ENCODE results near the gene MLN. TPM values are rescaled to one million over a fixed set of nuclear protein-coding genes. Genes with fewer than 3 reads are reported as not detected.
A peak's percentile ranks its signal among the peaks of the same experiment; 100 is the strongest.

The MLN gene
- total RNA-seq, 1 experiment from 2014 or later, result not detected

- H3K27ac Mint-ChIP-seq (ENCODE audit: low read depth, unreplicated experiment), result no peak overlapping the region
- H3K27me3 Mint-ChIP-seq (ENCODE audit: insufficient read depth, unreplicated experiment), result peaks cover 74% of the 10 kb centered on the region
- POLR2A ChIA-PET, result no interaction called here
- H3K4me3 Mint-ChIP-seq (ENCODE audit: unreplicated experiment), result no peak overlapping the region
- CTCF ChIA-PET, result interaction anchor here (1.5 kb wide), 1 partner anchor 48 kb away, joined by 3 read pairs; no protein-coding TSS in a partner anchor
- BruUV-seq (replicated peaks), result no TSS peak
- no peaks in the 10 kb centered on the region for H3K36me3 Mint-ChIP-seq (ENCODE audit: insufficient read depth, unreplicated experiment)
- no peaks in the 10 kb centered on the region for H3K9me3 Mint-ChIP-seq (ENCODE audit: unreplicated experiment)
- DNase-seq (ENCODE audit: unreplicated experiment), result peak; percentile 32
- intact Hi-C loops (cut with micrococcal nuclease), result no loop called here
- no peak for TF ChIP-seq CTCF (IDR thresholded peaks at IDR 0.05; ENCODE audit: unreplicated experiment)
- H3K4me1 Mint-ChIP-seq (ENCODE audit: insufficient read depth, unreplicated experiment), result no peaks in the 10 kb centered on the region
Observed at GRCh38 chr6:33815854-33816253, 12.1 kb upstream of the MLN start.

GRCh38 chr6:33813990-33814985 lies 10.5 kb upstream of the MLN start:
- Mint-ChIP-seq H3K27me3 (ENCODE audit: insufficient read depth, unreplicated experiment) (peaks cover 86% of the 10 kb centered on the region), H3K27ac (ENCODE audit: low read depth, unreplicated experiment) (no peak overlapping the region), H3K9me3 (ENCODE audit: unreplicated experiment) (no peaks in the 10 kb centered on the region), H3K36me3 (ENCODE audit: insufficient read depth, unreplicated experiment) (no peaks in the 10 kb centered on the region), H3K4me1 (ENCODE audit: insufficient read depth, unreplicated experiment) (no peaks in the 10 kb centered on the region), H3K4me3 (ENCODE audit: unreplicated experiment) (no peak overlapping the region)
- no peak for TF ChIP-seq CTCF (IDR thresholded peaks at IDR 0.05; ENCODE audit: unreplicated experiment)
- DNase-seq (ENCODE audit: unreplicated experiment), result no peak
- ChIA-PET CTCF (no interaction called here), POLR2A (no interaction called here)
- intact Hi-C loops (cut with micrococcal nuclease), result no loop called here
- no TSS peak for BruUV-seq (replicated peaks)

GRCh38 chr6:33813246-33813904 lies 9.6 kb upstream of the MLN start:
- no peaks in the 10 kb centered on the region for H3K9me3 Mint-ChIP-seq (ENCODE audit: unreplicated experiment)
- BruUV-seq (replicated peaks), result no TSS peak
- H3K27me3 Mint-ChIP-seq (ENCODE audit: insufficient read depth, unreplicated experiment), result peaks cover 86% of the 10 kb centered on the region
- POLR2A ChIA-PET, result no interaction called here
- intact Hi-C loops (cut with micrococcal nuclease), result no loop called here
- CTCF ChIA-PET, result no interaction called here
- H3K27ac Mint-ChIP-seq (ENCODE audit: low read depth, unreplicated experiment), result no peak overlapping the region
- no peak overlapping the region for H3K4me3 Mint-ChIP-seq (ENCODE audit: unreplicated experiment)
- H3K36me3 Mint-ChIP-seq (ENCODE audit: insufficient read depth, unreplicated experiment), result no peaks in the 10 kb centered on the region
- no peak for TF ChIP-seq CTCF (IDR thresholded peaks at IDR 0.05; ENCODE audit: unreplicated experiment)
- no peak for DNase-seq (ENCODE audit: unreplicated experiment)
- no peaks in the 10 kb centered on the region for H3K4me1 Mint-ChIP-seq (ENCODE audit: insufficient read depth, unreplicated experiment)

DNA sequence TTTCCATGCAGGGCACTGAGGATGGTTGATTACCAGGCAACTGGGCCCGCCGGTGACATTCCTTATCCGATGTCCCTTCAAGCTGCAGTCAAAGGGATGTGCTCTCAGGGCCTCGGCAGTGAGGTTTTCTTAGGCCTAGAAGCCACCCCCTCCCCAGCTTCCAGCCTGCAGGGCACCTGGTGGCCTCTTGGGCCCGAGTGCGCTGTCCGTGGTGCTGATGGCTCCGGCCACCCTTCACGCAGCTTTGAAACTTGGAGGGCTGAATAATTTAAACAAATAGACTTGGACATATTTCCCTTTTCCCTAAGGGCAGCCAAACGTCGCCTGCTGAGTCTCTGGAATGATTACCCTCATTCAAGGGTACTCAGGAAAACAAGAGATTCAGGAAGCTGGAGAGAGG lies 8.9 kb upstream of the MLN start:
- POLR2A ChIA-PET, result interaction anchor here (1.8 kb wide), 1 partner anchor 12 kb away, joined by 5 read pairs; no protein-coding TSS in a partner anchor
- no peak overlapping the region for H3K27ac Mint-ChIP-seq (ENCODE audit: low read depth, unreplicated experiment)
- TF ChIP-seq CTCF (IDR thresholded peaks at IDR 0.05; ENCODE audit: unreplicated experiment), result peak; percentile 9
- no peaks in the 10 kb centered on the region for H3K36me3 Mint-ChIP-seq (ENCODE audit: insufficient read depth, unreplicated experiment)
- intact Hi-C loops (cut with micrococcal nuclease), result no loop called here
- no peaks in the 10 kb centered on the region for H3K9me3 Mint-ChIP-seq (ENCODE audit: unreplicated experiment)
- peak; percentile 51 for DNase-seq (ENCODE audit: unreplicated experiment)
- CTCF ChIA-PET, result interaction anchor here (1.6 kb wide), 1 partner anchor 40 kb away, joined by 4 read pairs; no protein-coding TSS in a partner anchor
- BruUV-seq (replicated peaks), result no TSS peak
- H3K4me3 Mint-ChIP-seq (ENCODE audit: unreplicated experiment), result no peak overlapping the region
- peaks cover 91% of the 10 kb centered on the region for H3K27me3 Mint-ChIP-seq (ENCODE audit: insufficient read depth, unreplicated experiment)
- H3K4me1 Mint-ChIP-seq (ENCODE audit: insufficient read depth, unreplicated experiment), result no peaks in the 10 kb centered on the region
